ENCODE results near the gene SH2D5.
A peak's percentile ranks its signal among the peaks of the same experiment; 100 is the strongest.

The SH2D5 gene

GRCh38 chr1:20732588-20733359, at the start of gene SH2D5:
TSS of gene SH2D5 (minus strand) at chr1:20732703. CDS start at chr1:20728044, 4,659 bp downstream.
- Mint-ChIP-seq H3K27ac (peak within 1 kb of the TSS; percentile 24), H3K36me3 (ENCODE audit: low read depth) (peaks cover 9% of the 10 kb centered on the region), H3K4me3 (peak within 1 kb of the TSS; percentile 85)

GRCh38 chr1:20775700-20776099, 43.2 kb upstream of the SH2D5 start:
- Mint-ChIP-seq H3K4me1 (ENCODE audit: low read depth) (peaks cover 9% of the 10 kb centered on the region), H3K27me3 (ENCODE audit: low read depth) (no peaks in the 10 kb centered on the region), H3K9me3 (no peaks in the 10 kb centered on the region), H3K4me3 (no peak overlapping the region), H3K36me3 (ENCODE audit: low read depth) (peaks cover 41% of the 10 kb centered on the region), H3K27ac (no peak overlapping the region)

More at GRCh38 chr1:20732588-20733359, at the start of gene SH2D5:
- H3K27me3 Mint-ChIP-seq (ENCODE audit: low read depth): peaks cover 51% of the 10 kb centered on the region
- H3K4me1 Mint-ChIP-seq (ENCODE audit: low read depth): peaks cover 18% of the 10 kb centered on the region
- H3K9me3 Mint-ChIP-seq: no peaks in the 10 kb centered on the region

GRCh38 chr1:20771780-20772179, 39.3 kb upstream of the SH2D5 start:
- no peaks in the 10 kb centered on the region for H3K27me3 Mint-ChIP-seq (ENCODE audit: low read depth)
- H3K36me3 Mint-ChIP-seq (ENCODE audit: low read depth): peaks cover 39% of the 10 kb centered on the region
- no peak overlapping the region for H3K4me3 Mint-ChIP-seq
- no peak overlapping the region for H3K27ac Mint-ChIP-seq
- H3K4me1 Mint-ChIP-seq (ENCODE audit: low read depth): peaks cover 2% of the 10 kb centered on the region
- H3K9me3 Mint-ChIP-seq: no peaks in the 10 kb centered on the region

GRCh38 chr1:20770314-20771087, 38.0 kb upstream of the SH2D5 start:
- H3K9me3 Mint-ChIP-seq: no peaks in the 10 kb centered on the region
- peaks cover 42% of the 10 kb centered on the region for H3K36me3 Mint-ChIP-seq (ENCODE audit: low read depth)
- H3K27me3 Mint-ChIP-seq (ENCODE audit: low read depth): no peaks in the 10 kb centered on the region
- H3K4me3 Mint-ChIP-seq: no peak overlapping the region
- no peaks in the 10 kb centered on the region for H3K4me1 Mint-ChIP-seq (ENCODE audit: low read depth)
- no peak overlapping the region for H3K27ac Mint-ChIP-seq

GRCh38 chr1:20767271-20767670, 34.8 kb upstream of the SH2D5 start:
- H3K27me3 Mint-ChIP-seq (ENCODE audit: low read depth): no peaks in the 10 kb centered on the region
- no peak overlapping the region for H3K27ac Mint-ChIP-seq
- H3K9me3 Mint-ChIP-seq: no peaks in the 10 kb centered on the region
- no peak overlapping the region for H3K4me3 Mint-ChIP-seq
- peaks cover 42% of the 10 kb centered on the region for H3K36me3 Mint-ChIP-seq (ENCODE audit: low read depth)
- H3K4me1 Mint-ChIP-seq (ENCODE audit: low read depth): no peaks in the 10 kb centered on the region

- H3K27ac Mint-ChIP-seq: no peak overlapping the region
- peaks cover 47% of the 10 kb centered on the region for H3K36me3 Mint-ChIP-seq (ENCODE audit: low read depth)
- H3K4me3 Mint-ChIP-seq: no peak overlapping the region
- no peaks in the 10 kb centered on the region for H3K9me3 Mint-ChIP-seq
- H3K27me3 Mint-ChIP-seq (ENCODE audit: low read depth): no peaks in the 10 kb centered on the region
- no peaks in the 10 kb centered on the region for H3K4me1 Mint-ChIP-seq (ENCODE audit: low read depth)
Observed at GRCh38 chr1:20763417-20763816, 30.9 kb upstream of the SH2D5 start.

GRCh38 chr1:20760322-20760721, 27.8 kb upstream of the SH2D5 start:
- H3K27me3 Mint-ChIP-seq (ENCODE audit: low read depth): no peaks in the 10 kb centered on the region
- no peak overlapping the region for H3K27ac Mint-ChIP-seq
- peaks cover 49% of the 10 kb centered on the region for H3K36me3 Mint-ChIP-seq (ENCODE audit: low read depth)
- H3K4me1 Mint-ChIP-seq (ENCODE audit: low read depth): no peaks in the 10 kb centered on the region
- H3K9me3 Mint-ChIP-seq: no peaks in the 10 kb centered on the region
- no peak overlapping the region for H3K4me3 Mint-ChIP-seq

- Mint-ChIP-seq H3K36me3 (ENCODE audit: low read depth) (peaks cover 36% of the 10 kb centered on the region), H3K27ac (no peak overlapping the region), H3K4me1 (ENCODE audit: low read depth) (no peaks in the 10 kb centered on the region), H3K4me3 (no peak overlapping the region), H3K9me3 (no peaks in the 10 kb centered on the region), H3K27me3 (ENCODE audit: low read depth) (no peaks in the 10 kb centered on the region)
Observed at GRCh38 chr1:20753589-20753988, 21.1 kb upstream of the SH2D5 start.

- Mint-ChIP-seq H3K9me3 (no peaks in the 10 kb centered on the region), H3K36me3 (ENCODE audit: low read depth) (peaks cover 39% of the 10 kb centered on the region)
Observed at GRCh38 chr1:20751462-20751990, 19.0 kb upstream of the SH2D5 start.

GRCh38 chr1:20742671-20743070, 10.2 kb upstream of the SH2D5 start:
- Mint-ChIP-seq H3K9me3 (no peaks in the 10 kb centered on the region), H3K4me1 (ENCODE audit: low read depth) (no peaks in the 10 kb centered on the region), H3K27me3 (ENCODE audit: low read depth) (no peaks in the 10 kb centered on the region), H3K27ac (no peak overlapping the region), H3K36me3 (ENCODE audit: low read depth) (peaks cover 55% of the 10 kb centered on the region), H3K4me3 (no peak overlapping the region)

More at GRCh38 chr1:20751462-20751990, 19.0 kb upstream of the SH2D5 start:
- Mint-ChIP-seq H3K27me3 (ENCODE audit: low read depth) (no peaks in the 10 kb centered on the region), H3K4me1 (ENCODE audit: low read depth) (no peaks in the 10 kb centered on the region), H3K27ac (no peak overlapping the region), H3K4me3 (no peak overlapping the region)

GRCh38 chr1:20740781-20741180, 8.3 kb upstream of the SH2D5 start:
- H3K27me3 Mint-ChIP-seq (ENCODE audit: low read depth): no peaks in the 10 kb centered on the region
- H3K4me3 Mint-ChIP-seq: no peak overlapping the region
- H3K4me1 Mint-ChIP-seq (ENCODE audit: low read depth): no peaks in the 10 kb centered on the region
- peaks cover 55% of the 10 kb centered on the region for H3K36me3 Mint-ChIP-seq (ENCODE audit: low read depth)
- H3K27ac Mint-ChIP-seq: no peak overlapping the region
- no peaks in the 10 kb centered on the region for H3K9me3 Mint-ChIP-seq

GRCh38 chr1:20739225-20739624, 6.7 kb upstream of the SH2D5 start:
- Mint-ChIP-seq H3K4me1 (ENCODE audit: low read depth) (no peaks in the 10 kb centered on the region), H3K27me3 (ENCODE audit: low read depth) (no peaks in the 10 kb centered on the region), H3K4me3 (no peak overlapping the region), H3K27ac (no peak overlapping the region), H3K36me3 (ENCODE audit: low read depth) (peaks cover 42% of the 10 kb centered on the region), H3K9me3 (no peaks in the 10 kb centered on the region)

GRCh38 chr1:20735581-20736111, 3.1 kb upstream of the SH2D5 start:
- H3K27me3 Mint-ChIP-seq (ENCODE audit: low read depth): peaks cover 23% of the 10 kb centered on the region
- peaks cover 14% of the 10 kb centered on the region for H3K4me1 Mint-ChIP-seq (ENCODE audit: low read depth)
- peaks cover 23% of the 10 kb centered on the region for H3K36me3 Mint-ChIP-seq (ENCODE audit: low read depth)
- H3K4me3 Mint-ChIP-seq: no peak overlapping the region
- no peaks in the 10 kb centered on the region for H3K9me3 Mint-ChIP-seq
- no peak overlapping the region for H3K27ac Mint-ChIP-seq

GRCh38 chr1:20733360-20733975, 965 bp upstream of the SH2D5 start:
- Mint-ChIP-seq H3K4me3 (peak overlapping the region; percentile 66), H3K27me3 (ENCODE audit: low read depth) (peaks cover 44% of the 10 kb centered on the region), H3K9me3 (no peaks in the 10 kb centered on the region)

More at GRCh38 chr1:20733360-20733975, 965 bp upstream of the SH2D5 start:
- Mint-ChIP-seq H3K4me1 (ENCODE audit: low read depth) (peaks cover 18% of the 10 kb centered on the region), H3K36me3 (ENCODE audit: low read depth) (peaks cover 13% of the 10 kb centered on the region), H3K27ac (peak overlapping the region; percentile 24)

Data from T-helper 1 cell treated with Interleukin-12 subunit alpha and Interleukin-12 subunit beta and Interleukin-4 antibody, amounts not matched to agents 30 μg/mL and 1 μg/mL, for 36 hours (primary cell).